IPS-18a (cell line): ENCODE measurements around the gene PTPRN2.
"Not testable (repeated sequence)": the region's sequence is repeated elsewhere in the genome, so short reads cannot be mapped to it uniquely, and the experiment has no call there.

Experiments used
- H3K27ac ChIP-seq: one replicate; pipeline ENCODE4 v1.5.1; 2013; ENCODE audit warnings: low read length
- H3K27me3 ChIP-seq: one replicate; pipeline ENCODE4 v1.6.1; 2013; ENCODE audit warnings: mild to moderate bottlenecking, low read length; ENCODE audit not compliant: control insufficient read depth, insufficient read depth
- H3K36me3 ChIP-seq: one replicate; pipeline ENCODE4 v1.6.1; 2013; ENCODE audit warnings: low read depth, low read length; ENCODE audit not compliant: control insufficient read depth
- H3K4me1 ChIP-seq: one replicate; pipeline ENCODE4 v1.6.1; 2013; ENCODE audit warnings: low read depth, low read length; ENCODE audit not compliant: control insufficient read depth
- H3K4me3 ChIP-seq: one replicate; pipeline ENCODE4 v1.5.1; 2013; ENCODE audit warnings: low read length
- H3K9ac ChIP-seq: one replicate; pipeline ENCODE4 v1.6.1; 2013; ENCODE audit warnings: mild to moderate bottlenecking, low read length, moderate library complexity
- H3K9me3 ChIP-seq: one replicate; pipeline ENCODE4 v1.6.1; 2013; ENCODE audit warnings: low read depth, low read length; ENCODE audit not compliant: control insufficient read depth

The PTPRN2 gene

DNA sequence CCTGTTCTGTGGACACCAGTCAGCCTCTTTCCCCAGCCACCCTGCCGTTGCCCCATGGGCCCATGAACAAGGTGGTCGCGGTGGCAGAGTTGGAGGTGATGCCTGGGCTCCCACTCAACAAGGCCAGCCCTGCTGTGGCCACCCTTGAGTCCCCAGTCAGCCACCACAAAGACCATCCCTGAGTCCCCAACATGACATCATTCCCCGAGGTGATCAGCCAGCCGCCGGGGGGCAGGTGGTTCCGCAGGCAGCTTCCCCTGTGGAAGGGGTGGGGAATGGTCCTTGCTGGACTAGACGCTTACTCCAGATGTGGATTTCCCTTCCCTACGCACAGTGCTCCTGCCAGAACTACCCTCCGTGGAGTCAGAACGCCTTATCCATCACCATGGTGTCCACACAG, 271.7 kb downstream of the PTPRN2 start:
- Histone ChIP-seq H3K4me1 (peaks cover 23% of the 10 kb centered on the region), H3K27ac (no peak overlapping the region), H3K36me3 (no peaks in the 10 kb centered on the region), H3K9me3 (no peaks in the 10 kb centered on the region), H3K9ac (no peak overlapping the region), H3K27me3 (no peaks in the 10 kb centered on the region), H3K4me3 (no peak overlapping the region)

DNA sequence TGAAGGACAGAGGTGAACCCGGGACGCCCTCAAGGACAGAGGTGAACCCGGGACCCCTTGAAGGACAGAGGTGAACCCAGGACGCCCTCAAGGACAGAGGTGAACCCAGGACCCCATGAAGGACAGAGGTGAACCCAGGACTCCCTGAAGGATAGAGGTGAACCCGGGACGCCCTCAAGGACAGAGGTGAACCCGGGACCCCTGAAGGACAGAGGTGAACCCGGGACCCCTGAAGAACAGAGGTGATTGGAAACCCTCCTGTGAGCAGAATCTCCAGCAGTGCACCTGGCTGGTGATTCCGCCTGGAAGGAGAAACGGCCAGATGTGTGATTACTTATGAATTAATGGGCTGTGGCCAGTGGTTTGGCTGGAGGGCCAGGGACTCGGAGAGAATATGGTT, 272.3 kb downstream of the PTPRN2 start:
- H3K36me3 ChIP-seq = no peaks in the 10 kb centered on the region
- peaks cover 23% of the 10 kb centered on the region for H3K4me1 ChIP-seq
- no peak overlapping the region for H3K9ac ChIP-seq
- H3K9me3 ChIP-seq = no peaks in the 10 kb centered on the region
- H3K4me3 ChIP-seq = no peak overlapping the region
- no peak overlapping the region for H3K27ac ChIP-seq
- H3K27me3 ChIP-seq = no peaks in the 10 kb centered on the region

DNA sequence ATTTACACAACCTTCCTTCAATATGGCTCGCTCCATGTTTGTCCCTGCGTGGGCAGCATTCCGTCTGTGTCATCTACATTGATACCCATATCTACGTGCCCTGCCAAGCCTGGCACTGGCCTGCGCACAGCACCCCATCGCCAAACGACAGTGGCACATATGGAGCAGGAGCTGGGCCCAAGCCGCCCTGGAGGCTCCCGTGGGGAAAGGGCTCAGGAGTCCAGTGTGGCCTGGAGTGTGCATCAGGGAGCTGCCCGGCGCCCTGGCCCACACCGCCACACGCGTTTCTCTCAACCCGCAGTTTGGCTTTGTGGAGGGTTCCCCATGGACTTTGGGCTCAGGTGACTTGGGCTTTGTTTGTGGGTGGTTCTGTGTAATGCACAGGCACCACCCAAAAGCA, 273.2 kb downstream of the PTPRN2 start:
- Histone ChIP-seq H3K4me1 (peaks cover 23% of the 10 kb centered on the region), H3K9ac (no peak overlapping the region), H3K4me3 (no peak overlapping the region), H3K9me3 (no peaks in the 10 kb centered on the region), H3K27me3 (no peaks in the 10 kb centered on the region), H3K36me3 (no peaks in the 10 kb centered on the region), H3K27ac (no peak overlapping the region)

DNA sequence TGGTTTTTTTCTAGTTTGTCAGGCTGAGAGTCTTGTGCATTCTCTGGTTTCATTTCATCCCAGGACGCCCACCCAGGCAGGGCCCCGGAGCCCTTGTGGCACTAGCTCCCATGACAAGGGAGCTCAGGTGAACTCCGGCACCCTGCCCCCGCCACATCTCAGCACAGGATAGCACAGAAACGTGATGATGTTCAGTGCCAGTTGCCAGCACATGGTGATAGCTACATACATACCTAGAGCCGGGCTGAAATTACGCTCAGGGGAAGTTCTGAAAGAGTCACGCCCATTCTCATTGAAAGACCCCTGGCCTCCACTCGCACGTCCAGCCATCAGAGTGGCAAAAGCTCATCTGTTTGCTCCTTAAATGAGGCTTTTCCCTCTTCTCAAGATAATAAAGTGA, 273.7 kb downstream of the PTPRN2 start:
- no peak overlapping the region for H3K9ac ChIP-seq
- H3K27ac ChIP-seq = no peak overlapping the region
- H3K4me3 ChIP-seq = no peak overlapping the region
- no peaks in the 10 kb centered on the region for H3K36me3 ChIP-seq
- peaks cover 23% of the 10 kb centered on the region for H3K4me1 ChIP-seq
- no peaks in the 10 kb centered on the region for H3K9me3 ChIP-seq
- no peaks in the 10 kb centered on the region for H3K27me3 ChIP-seq

DNA sequence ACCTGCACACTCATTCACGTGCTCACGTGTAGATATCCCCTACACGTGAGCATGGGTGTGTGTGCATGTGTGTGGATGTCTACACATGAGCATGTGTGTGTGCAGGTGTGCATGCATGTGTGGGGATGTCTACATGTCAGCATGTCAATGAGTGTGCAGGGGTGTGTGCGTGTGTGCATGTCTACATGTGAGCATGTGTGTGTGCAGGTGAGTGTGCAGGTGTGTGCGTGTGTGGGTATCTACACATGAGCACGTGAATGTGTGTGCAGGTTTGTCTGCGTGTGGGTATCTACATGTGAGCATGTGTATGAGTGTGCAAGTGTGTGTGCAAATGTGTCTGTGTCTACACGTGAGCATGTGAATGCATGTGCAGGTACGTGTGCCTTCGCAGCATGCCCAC, 274.8 kb downstream of the PTPRN2 start:
- Histone ChIP-seq H3K27me3 (no peaks in the 10 kb centered on the region), H3K9me3 (peaks cover 6% of the 10 kb centered on the region)

DNA sequence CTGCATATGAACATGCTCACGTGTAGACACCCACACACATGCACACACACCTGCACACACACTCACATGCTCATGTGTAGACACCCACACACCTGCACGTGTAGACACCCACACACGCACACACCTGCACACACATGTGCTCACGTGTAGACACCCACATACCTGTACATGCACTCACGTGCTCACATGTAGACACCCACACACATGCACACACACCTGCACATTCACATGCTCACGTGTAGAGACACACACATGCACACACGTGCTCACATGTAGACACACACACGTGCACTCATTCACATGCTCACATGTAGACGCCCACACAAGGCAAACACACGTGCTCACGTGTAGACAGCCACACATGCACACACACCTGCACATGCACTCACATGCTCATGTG, 275.8 kb downstream of the PTPRN2 start:
- H3K36me3 ChIP-seq = no peaks in the 10 kb centered on the region
- no peak overlapping the region for H3K9ac ChIP-seq
- H3K27me3 ChIP-seq = no peaks in the 10 kb centered on the region
- no peak overlapping the region for H3K4me3 ChIP-seq
- H3K4me1 ChIP-seq = peaks cover 4% of the 10 kb centered on the region
- H3K27ac ChIP-seq = no peak overlapping the region
- H3K9me3 ChIP-seq = peaks cover 12% of the 10 kb centered on the region

More for the DNA sequence above, 274.8 kb downstream of the PTPRN2 start:
- H3K9ac ChIP-seq = no peak overlapping the region
- H3K4me1 ChIP-seq = peaks cover 14% of the 10 kb centered on the region
- no peak overlapping the region for H3K27ac ChIP-seq
- H3K4me3 ChIP-seq = no peak overlapping the region
- H3K36me3 ChIP-seq = no peaks in the 10 kb centered on the region

DNA sequence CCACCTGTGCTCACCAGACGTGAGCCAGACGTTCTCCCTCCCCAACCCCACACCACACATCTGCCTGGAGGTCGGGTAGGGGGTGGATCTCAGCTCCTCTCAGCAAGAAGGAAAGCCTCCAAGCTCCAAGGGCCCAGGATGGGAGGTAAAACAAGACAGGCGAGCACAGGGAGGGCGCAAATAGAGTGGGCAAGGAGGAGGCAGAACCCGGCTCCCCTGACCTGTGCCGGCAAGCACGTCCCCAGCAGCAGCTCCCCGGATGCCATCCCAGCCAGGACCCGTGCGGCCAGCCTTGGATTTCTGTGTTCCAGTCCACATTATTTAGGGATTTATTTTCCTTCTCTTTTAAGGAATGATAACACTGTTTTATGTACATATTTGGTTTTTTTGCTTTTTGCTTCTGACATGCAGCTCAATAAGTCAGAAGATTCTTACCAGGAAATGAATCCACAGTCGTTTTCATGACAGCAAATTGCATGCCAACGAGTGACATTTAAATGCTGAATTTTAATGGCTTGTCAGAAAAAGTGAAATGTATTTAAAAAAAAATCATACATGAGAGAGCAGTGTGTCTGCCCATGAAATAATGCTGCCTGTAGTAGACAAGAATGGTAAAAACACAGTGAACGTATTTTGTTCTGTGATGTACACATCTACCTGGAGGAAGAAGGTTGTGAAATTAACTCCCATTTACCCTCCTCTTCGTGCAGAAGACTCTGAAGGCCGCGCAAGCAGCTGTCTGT, 276.5 kb downstream of the PTPRN2 start:
- Histone ChIP-seq H3K9me3 (peaks cover 12% of the 10 kb centered on the region), H3K27me3 (no peaks in the 10 kb centered on the region)

DNA sequence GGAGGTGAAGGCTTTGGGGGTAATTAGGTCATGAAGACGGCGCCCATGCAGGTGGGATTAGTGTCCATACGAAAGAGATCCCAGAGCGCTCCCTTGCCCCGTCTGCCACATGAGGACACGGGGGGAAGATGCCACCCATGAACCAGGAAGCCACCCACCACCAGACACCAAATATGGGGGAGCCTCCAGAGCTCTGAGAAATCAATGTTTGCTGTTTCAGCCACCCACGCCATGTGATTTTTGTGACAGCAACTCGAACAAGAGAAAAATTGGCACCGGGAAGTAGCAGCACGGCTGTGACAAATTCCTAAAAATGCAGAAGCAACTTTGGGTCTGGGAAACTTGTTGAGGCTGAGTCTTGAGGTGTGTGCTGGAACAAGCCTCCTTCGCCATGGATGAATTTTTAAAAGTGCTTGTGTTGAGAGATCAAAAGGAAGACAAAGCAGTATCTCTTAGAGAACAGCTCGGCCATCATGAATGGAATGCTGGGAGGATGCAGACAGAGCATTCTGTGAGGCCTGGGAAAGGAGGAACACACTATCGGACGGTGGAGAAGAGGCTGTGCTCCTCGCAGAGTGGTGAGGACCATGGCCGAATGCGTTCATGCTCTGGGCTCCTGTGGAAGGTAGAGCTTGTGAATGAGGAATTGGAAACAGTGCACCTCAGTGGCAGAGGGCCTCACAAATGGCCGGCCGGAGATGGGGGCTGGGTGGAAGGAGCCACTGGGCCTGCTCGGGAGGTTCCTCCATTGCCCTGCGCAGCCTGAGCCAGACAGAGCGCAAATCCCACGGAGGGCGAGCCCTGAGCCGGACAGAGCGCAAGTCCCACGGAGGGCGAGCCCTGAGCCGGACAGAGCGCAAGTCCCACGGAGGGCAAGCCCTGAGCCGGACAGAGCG, 277.5 kb downstream of the PTPRN2 start:
- Histone ChIP-seq H3K36me3 (no peaks in the 10 kb centered on the region), H3K4me1 (peaks cover 9% of the 10 kb centered on the region), H3K9me3 (peaks cover 12% of the 10 kb centered on the region), H3K4me3 (no peak overlapping the region), H3K9ac (no peak overlapping the region), H3K27me3 (no peaks in the 10 kb centered on the region), H3K27ac (no peak overlapping the region)

More for the DNA sequence above, 276.5 kb downstream of the PTPRN2 start:
- Histone ChIP-seq H3K36me3 (no peaks in the 10 kb centered on the region), H3K27ac (no peak overlapping the region), H3K4me1 (peaks cover 3% of the 10 kb centered on the region), H3K9ac (no peak overlapping the region), H3K4me3 (no peak overlapping the region)

DNA sequence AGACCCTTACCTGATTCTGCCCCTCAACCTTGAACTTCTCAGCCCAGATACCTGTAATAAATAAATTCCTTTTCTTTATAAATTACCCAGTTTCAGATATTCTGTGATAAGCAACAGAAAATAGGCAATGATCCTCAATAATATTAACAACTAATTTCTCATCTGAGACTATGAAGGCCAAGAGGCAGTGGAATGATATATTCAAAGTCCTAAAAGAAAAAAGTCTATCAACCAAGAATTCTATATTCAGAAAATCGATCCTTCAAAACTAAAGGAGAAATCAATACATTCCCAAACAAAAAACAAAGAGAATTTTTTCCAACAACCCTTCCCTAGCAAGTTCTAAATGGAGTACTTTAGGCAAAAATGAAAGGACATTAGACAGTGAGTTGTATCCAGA, 279.6 kb downstream of the PTPRN2 start:
- H3K27me3 ChIP-seq = no peaks in the 10 kb centered on the region
- peaks cover 12% of the 10 kb centered on the region for H3K9me3 ChIP-seq
- no peak overlapping the region for H3K4me3 ChIP-seq
- no peak overlapping the region for H3K9ac ChIP-seq
- no peak overlapping the region for H3K27ac ChIP-seq
- no peaks in the 10 kb centered on the region for H3K36me3 ChIP-seq
- peaks cover 24% of the 10 kb centered on the region for H3K4me1 ChIP-seq

DNA sequence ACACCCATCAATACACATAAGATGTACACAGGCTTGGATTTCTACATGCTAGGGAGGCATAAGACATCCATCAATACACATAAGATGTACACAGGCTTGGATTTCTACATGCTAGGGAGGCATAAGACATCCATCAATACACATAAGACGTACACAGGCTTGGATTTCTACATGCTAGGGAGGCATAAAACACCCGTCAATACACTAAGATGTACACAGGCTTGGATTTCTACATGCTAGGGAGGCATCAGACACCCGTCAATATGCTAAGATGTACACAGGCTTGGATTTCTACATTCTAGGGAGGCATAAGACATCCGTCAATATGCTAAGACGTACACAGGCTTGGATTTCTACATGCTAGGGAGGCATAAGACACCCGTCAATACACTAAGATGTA, 283.6 kb downstream of the PTPRN2 start:
- H3K27me3 ChIP-seq, H3K9ac ChIP-seq, H3K36me3 ChIP-seq, H3K27ac ChIP-seq, H3K4me3 ChIP-seq: not testable (repeated sequence)
- Histone ChIP-seq H3K9me3 (peaks cover 12% of the 10 kb centered on the region), H3K4me1 (peaks cover 35% of the 10 kb centered on the region)

DNA sequence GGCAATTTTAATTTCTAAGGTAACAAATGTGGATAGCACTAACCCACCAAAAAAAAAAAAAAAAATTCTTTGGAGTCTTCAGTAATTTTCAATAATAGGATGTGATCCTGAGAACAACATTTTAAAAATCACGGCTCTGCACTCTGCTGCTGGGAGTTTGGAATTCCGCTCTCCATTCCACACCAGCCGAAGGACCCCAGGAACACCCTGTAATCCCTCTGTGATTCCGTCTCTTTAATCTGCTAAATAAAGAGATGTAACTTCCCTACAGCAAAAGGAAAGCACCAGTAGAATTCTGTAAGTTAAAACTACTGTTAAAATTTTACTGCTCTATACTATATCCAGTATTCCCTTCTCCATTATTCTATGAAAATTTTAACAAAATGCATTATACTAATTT, 284.5 kb downstream of the PTPRN2 start:
- peaks cover 10% of the 10 kb centered on the region for H3K9me3 ChIP-seq
- H3K27ac ChIP-seq = no peak overlapping the region
- no peaks in the 10 kb centered on the region for H3K36me3 ChIP-seq
- H3K4me3 ChIP-seq = no peak overlapping the region
- H3K27me3 ChIP-seq = no peaks in the 10 kb centered on the region
- H3K9ac ChIP-seq = no peak overlapping the region
- peaks cover 35% of the 10 kb centered on the region for H3K4me1 ChIP-seq
